Common myeloid progenitor, CD34-positive (primary cell): ENCODE data around the gene ATP1A3.
A peak's percentile ranks its signal among the peaks of the same experiment; 100 is the strongest.

Experiments used
- CTCF ChIA-PET: fragments of 350-600 bp; sonication (Branson Sonifier 250); formaldehyde crosslinking; loops from one replicate; lab custom pipeline; 2021; ENCODE audit warnings: antibody characterized with exemption; lab: Charles Lee
- POLR2A ChIA-PET: fragments of 350-600 bp; sonication (Branson Sonifier 250); formaldehyde crosslinking; loops from one replicate; lab custom pipeline; 2021; ENCODE audit warnings: antibody characterized with exemption; lab: Charles Lee
- DNase-seq, 3 donors: peaks; one replicate each; pipeline versions ENCODE4 v3.0.0 to v3.0.0-alpha.2; 2013
- H3K27ac ChIP-seq, 2 experiments: 1 replicate in 1 of 2; 2 replicates in 1 of 2; pipeline ENCODE4 v1.7.0; 2013; ENCODE audit warnings: inconsistent platforms in 2 of 2, low read length in 2 of 2, mild to moderate bottlenecking in 2 of 2, low read depth in 1 of 2, moderate library complexity in 1 of 2; ENCODE audit not compliant: severe bottlenecking in 2 of 2, insufficient read depth in 1 of 2, poor library complexity in 1 of 2
- H3K27me3 ChIP-seq, 5 experiments: replicated peaks in 2 of 5; 1 replicate in 3 of 5; 2 replicates in 2 of 5; pipeline versions ENCODE4 v1.6.1 to v1.7.0; 2013; ENCODE audit warnings: low read length in 4 of 5, mild to moderate bottlenecking in 2 of 5, moderate library complexity in 2 of 5, inconsistent platforms in 1 of 5; ENCODE audit not compliant: insufficient read depth in 5 of 5, control insufficient read depth in 4 of 5
- H3K36me3 ChIP-seq, 4 experiments: 1 replicate in 2 of 4; 2 replicates in 2 of 4; pipeline versions ENCODE4 v1.6.1 to v1.7.0; 2013; ENCODE audit warnings: low read length in 3 of 4, control low read depth in 1 of 4, mild to moderate bottlenecking in 1 of 4; ENCODE audit not compliant: control insufficient read depth in 4 of 4, insufficient read depth in 4 of 4
- H3K4me1 ChIP-seq, 4 experiments: 1 replicate in 3 of 4; 2 replicates in 1 of 4; pipeline versions ENCODE4 v1.6.1 to v1.7.1; 2013; ENCODE audit warnings: low read length in 3 of 4, mild to moderate bottlenecking in 3 of 4, control low read depth in 1 of 4, inconsistent platforms in 1 of 4, moderate library complexity in 1 of 4; ENCODE audit not compliant: control insufficient read depth in 4 of 4, insufficient read depth in 4 of 4; ENCODE audit errors: control extremely low read depth in 1 of 4
- H3K4me3 ChIP-seq, 7 experiments: 1 replicate in 4 of 7; 2 replicates in 3 of 7; pipeline versions ENCODE4 v1.5.1 to v1.7.0; 2013; ENCODE audit warnings: mild to moderate bottlenecking in 7 of 7, low read length in 6 of 7, moderate library complexity in 6 of 7, inconsistent platforms in 2 of 7, low read depth in 2 of 7, control low read depth in 1 of 7; ENCODE audit not compliant: insufficient read depth in 4 of 7, control insufficient read depth in 1 of 7; ENCODE audit errors: extremely low read depth in 1 of 7
- H3K9me3 ChIP-seq, 5 experiments: 1 replicate in 4 of 5; 2 replicates in 1 of 5; pipeline versions ENCODE4 v1.6.1 to v1.7.1; 2013; ENCODE audit warnings: low read length in 4 of 5, mild to moderate bottlenecking in 2 of 5, inconsistent platforms in 1 of 5, low read depth in 1 of 5, moderate library complexity in 1 of 5; ENCODE audit not compliant: control insufficient read depth in 4 of 5, insufficient read depth in 2 of 5; ENCODE audit errors: control extremely low read depth in 1 of 5
- WGBS: methylation state at CpG from one replicate; pipeline ENCODE4 v1.1.5; 2013; ENCODE audit not compliant: insufficient coverage; 5-methylcytosine and 5-hydroxymethylcytosine counted together

The ATP1A3 gene

GRCh38 chr19:41921577-41922576, 72.2 kb downstream of the ATP1A3 start:
- no peaks in the 10 kb centered on the region for H3K36me3 ChIP-seq
- 19% methylated on average over 16 of the region's 22 CpGs for WGBS
- peaks cover 0 to 85% (median 48%) of the 10 kb centered on the region in 5 experiments for H3K27me3 ChIP-seq
- H3K27ac ChIP-seq, result no peak overlapping the region
- H3K4me3 ChIP-seq, result peak overlapping the region in 1 of 7 experiments; percentile 49
- DNase-seq, result no peak
- H3K4me1 ChIP-seq, result peaks cover 0 to 12% (median 8%) of the 10 kb centered on the region in 4 experiments
- ChIA-PET POLR2A (interaction anchor here (0.6 kb wide), 1 partner anchor 58 kb away, joined by 3 read pairs; no protein-coding TSS in a partner anchor), CTCF (interaction anchor here (0.8 to 2.0 kb wide), 3 partner anchors 10 to 48 kb away, joined by 3 to 8 read pairs (median 6); no protein-coding TSS in a partner anchor)
- H3K9me3 ChIP-seq, result no peaks in the 10 kb centered on the region

GRCh38 chr19:41920882-41921576, 73.0 kb downstream of the ATP1A3 start:
- CTCF ChIA-PET, result interaction anchor here (1.9 to 2.0 kb wide), 2 partner anchors 10 to 19 kb away, joined by 6 to 8 read pairs; no protein-coding TSS in a partner anchor
- peak in 2 of 3 donors; percentile 29 to 40 for DNase-seq

GRCh38 chr19:41919948-41920712, 73.9 kb downstream of the ATP1A3 start:
- Histone ChIP-seq H3K4me1 (peaks cover 0 to 17% (median 12%) of the 10 kb centered on the region in 4 experiments), H3K36me3 (no peaks in the 10 kb centered on the region), H3K27me3 (peaks cover 0 to 85% (median 49%) of the 10 kb centered on the region in 5 experiments), H3K9me3 (no peaks in the 10 kb centered on the region), H3K27ac (no peak overlapping the region), H3K4me3 (no peak overlapping the region)
- ChIA-PET CTCF (interaction anchor here (0.6 to 2.0 kb wide), 4 partner anchors 9 to 32 kb away, joined by 3 to 8 read pairs (median 4); no protein-coding TSS in a partner anchor), POLR2A (interaction anchor here (0.7 kb wide), 1 partner anchor 38 kb away, joined by 3 read pairs; no protein-coding TSS in a partner anchor)
- 96% methylated on average over 33 of the region's 33 CpGs for WGBS
- DNase-seq, result no peak

More at GRCh38 chr19:41920882-41921576, 73.0 kb downstream of the ATP1A3 start:
- H3K9me3 ChIP-seq, result no peaks in the 10 kb centered on the region
- H3K27ac ChIP-seq, result no peak overlapping the region
- H3K36me3 ChIP-seq, result no peaks in the 10 kb centered on the region
- WGBS, result 3% methylated on average over 8 of the region's 26 CpGs
- peaks cover 0 to 85% (median 51%) of the 10 kb centered on the region in 5 experiments for H3K27me3 ChIP-seq
- H3K4me3 ChIP-seq, result peak overlapping the region in 2 of 7 experiments; percentile 13 to 49
- H3K4me1 ChIP-seq, result peaks cover 0 to 12% (median 8%) of the 10 kb centered on the region in 4 experiments
- POLR2A ChIA-PET, result no interaction called here

GRCh38 chr19:41918653-41919244, 75.3 kb downstream of the ATP1A3 start:
- POLR2A ChIA-PET, result no interaction called here
- H3K4me3 ChIP-seq, result no peak overlapping the region
- H3K27me3 ChIP-seq, result peaks cover 0 to 86% (median 40%) of the 10 kb centered on the region in 5 experiments
- no peak overlapping the region for H3K27ac ChIP-seq
- 100% methylated on average over 5 of the region's 5 CpGs for WGBS
- DNase-seq, result no peak
- no peaks in the 10 kb centered on the region for H3K9me3 ChIP-seq
- H3K4me1 ChIP-seq, result peaks cover 0 to 19% (median 14%) of the 10 kb centered on the region in 4 experiments
- CTCF ChIA-PET, result interaction anchor here (0.8 to 1.3 kb wide), 2 partner anchors 13 to 31 kb away, joined by 3 to 4 read pairs; no protein-coding TSS in a partner anchor
- H3K36me3 ChIP-seq, result no peaks in the 10 kb centered on the region

GRCh38 chr19:41918095-41918494, 75.9 kb downstream of the ATP1A3 start:
- Histone ChIP-seq H3K4me1 (peaks cover 0 to 24% (median 15%) of the 10 kb centered on the region in 4 experiments), H3K27ac (no peak overlapping the region), H3K4me3 (no peak overlapping the region), H3K9me3 (no peaks in the 10 kb centered on the region), H3K27me3 (peaks cover 0 to 89% (median 40%) of the 10 kb centered on the region in 5 experiments), H3K36me3 (no peaks in the 10 kb centered on the region)
- ChIA-PET POLR2A (no interaction called here), CTCF (interaction anchor here (1.6 kb wide), 1 partner anchor 15 kb away, joined by 3 read pairs; no protein-coding TSS in a partner anchor)
- no peak for DNase-seq
- WGBS, result 93% methylated on average over 2 of the region's 6 CpGs

GRCh38 chr19:41917676-41918075, 76.4 kb downstream of the ATP1A3 start:
- 80% methylated on average over 7 of the region's 12 CpGs for WGBS
- CTCF ChIA-PET, result interaction anchor here (1.6 kb wide), 1 partner anchor 14 kb away, joined by 3 read pairs; no protein-coding TSS in a partner anchor
- H3K9me3 ChIP-seq, result no peaks in the 10 kb centered on the region
- no peak overlapping the region for H3K27ac ChIP-seq
- DNase-seq, result no peak
- H3K36me3 ChIP-seq, result no peaks in the 10 kb centered on the region
- POLR2A ChIA-PET, result no interaction called here
- peaks cover 0 to 27% (median 15%) of the 10 kb centered on the region in 4 experiments for H3K4me1 ChIP-seq
- H3K27me3 ChIP-seq, result peaks cover 0 to 88% (median 39%) of the 10 kb centered on the region in 5 experiments
- no peak overlapping the region for H3K4me3 ChIP-seq
